Astrocyte of the spinal cord (primary cell): ENCODE results near the gene WSCD1.

Experiments used
- DNase-seq: peaks from one replicate; pipeline ENCODE4 v3.0.0; 2011; ENCODE audit warnings: low read depth, low spot score
- H3K4me3 ChIP-seq: 2 replicates; pipeline ENCODE4 v1.5.1; 2011; ENCODE audit warnings: low read depth, mild to moderate bottlenecking, low read length, moderate library complexity
- CTCF ChIP-seq: IDR thresholded peaks from 2 replicates; pipeline ENCODE4 v1.5.1; 2012; ENCODE audit warnings: low read depth, mild to moderate bottlenecking, low read length, inconsistent platforms
- in situ Hi-C: cut with HindIII; loops from 2 replicates; pipeline ENCODE4 v1.10.0; 2017; ENCODE audit warnings: low sequenced_read_pairs

Gene WSCD1

GRCh38 chr17:6045621-6046357 is 24.4 kb upstream of the WSCD1 start:
- TF ChIP-seq CTCF, result peak; percentile 25
- DNase-seq, result no peak
- in situ Hi-C loops, result no loop called here
- no peak overlapping the region for H3K4me3 ChIP-seq

- in situ Hi-C loops, result no loop called here
- peak; percentile 59 for DNase-seq
- TF ChIP-seq CTCF, result no peak
- no peak overlapping the region for H3K4me3 ChIP-seq
Measured at GRCh38 chr17:6046431-6046830, 23.7 kb upstream of the WSCD1 start.

DNA sequence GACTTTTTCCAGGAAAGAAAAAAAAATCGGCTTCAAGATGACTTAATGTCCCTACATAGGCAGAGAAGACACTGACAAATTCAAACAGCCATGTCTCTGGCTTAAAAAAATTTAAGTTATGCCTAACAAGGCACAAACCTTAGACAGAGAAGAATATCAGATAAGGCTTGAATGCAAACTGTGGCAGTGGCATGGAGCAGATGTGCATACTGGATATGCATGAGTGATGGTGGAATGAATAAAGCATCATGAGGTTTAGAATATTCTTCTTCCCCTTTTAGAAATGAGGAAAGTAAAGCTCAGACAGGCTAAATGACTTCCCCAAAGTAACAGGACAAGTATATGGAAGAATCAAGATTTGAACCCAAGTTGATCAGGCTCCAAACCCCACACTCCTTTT is 23.2 kb upstream of the WSCD1 start:
- no peak overlapping the region for H3K4me3 ChIP-seq
- TF ChIP-seq CTCF, result no peak
- in situ Hi-C loops, result no loop called here
- DNase-seq, result no peak

- in situ Hi-C loops, result no loop called here
- no peak for TF ChIP-seq CTCF
- no peak overlapping the region for H3K4me3 ChIP-seq
- DNase-seq, result peak; percentile 67
Measured at GRCh38 chr17:6047966-6048365, 22.2 kb upstream of the WSCD1 start.

DNA sequence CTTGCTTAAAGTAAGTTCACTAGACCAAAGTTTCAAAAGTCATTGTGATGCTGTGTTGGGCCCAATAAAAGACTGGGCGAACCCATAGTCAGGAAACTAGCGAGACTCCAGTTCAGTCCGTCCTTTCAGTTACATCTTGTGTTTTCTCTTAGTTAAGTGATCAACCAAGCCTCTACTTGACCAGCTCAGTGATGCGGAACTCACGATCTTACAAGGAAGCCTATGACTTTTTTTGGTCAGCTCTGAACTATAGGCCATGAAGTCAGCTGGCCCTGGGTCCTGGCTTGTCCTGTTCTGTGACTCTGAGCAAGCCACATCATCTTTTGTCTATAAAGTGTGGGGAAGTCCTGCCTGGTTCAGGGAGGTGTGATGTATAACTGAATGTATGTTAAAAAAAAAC is 21.7 kb upstream of the WSCD1 start:
- in situ Hi-C loops, result no loop called here
- H3K4me3 ChIP-seq, result no peak overlapping the region
- TF ChIP-seq CTCF, result no peak
- DNase-seq, result no peak

- no peak for DNase-seq
- in situ Hi-C loops, result no loop called here
- TF ChIP-seq CTCF, result no peak
- no peak overlapping the region for H3K4me3 ChIP-seq
Measured at GRCh38 chr17:6052926-6053325, 17.3 kb upstream of the WSCD1 start.
